B cell (primary cell): ENCODE measurements around the gene IGFALS. TPM values are rescaled to one million over a fixed set of nuclear protein-coding genes. Genes with fewer than 3 reads are reported as not detected.

Source experiments
- ATAC-seq: fragments of 200-7000 bp; cut with Tn5 transposase; one replicate; pipeline ENCODE4 v1.10.0; 2021; ENCODE audit warnings: low read depth, mild to moderate bottlenecking, moderate number of reproducible peaks, moderate library complexity
- CTCF ChIA-PET: fragments of 350-600 bp; sonication (Branson Sonifier 250); formaldehyde crosslinking; loops from one replicate; lab custom pipeline; 2021; ENCODE audit warnings: antibody characterized with exemption, inconsistent platforms; lab: Charles Lee
- POLR2A ChIA-PET: fragments of 350-600 bp; sonication (Branson Sonifier 250); formaldehyde crosslinking; loops from one replicate; lab custom pipeline; 2021; ENCODE audit warnings: antibody characterized with exemption; lab: Charles Lee
- DNase-seq: peaks from one replicate; pipeline ENCODE4 v3.0.0; 2013
- H2AFZ ChIP-seq: 2 replicates; pipeline ENCODE4 v1.6.1; 2012; ENCODE audit warnings: mild to moderate bottlenecking, low read depth, low read length; ENCODE audit not compliant: insufficient read depth, poor library complexity, severe bottlenecking
- H3K27ac ChIP-seq, 2 donors: 1 replicate in 1 of 2; 2 replicates in 1 of 2; pipeline ENCODE4 v1.5.1; 2012 to 2013; ENCODE audit warnings: low read length in 2 of 2, mild to moderate bottlenecking in 2 of 2, moderate library complexity in 1 of 2
- H3K27me3 ChIP-seq, 4 experiments: fragments of 200-600 bp in 1 of 4; sonication (generic) in 1 of 4; replicated peaks in 1 of 4; 1 replicate in 2 of 4; 2 replicates in 2 of 4; pipeline versions ENCODE4 v1.6.1 to v1.7.0; 2013 to 2016; ENCODE audit warnings: low read length in 3 of 4, mild to moderate bottlenecking in 2 of 4, mixed read lengths in 1 of 4, moderate library complexity in 1 of 4; ENCODE audit not compliant: insufficient read depth in 4 of 4, control insufficient read depth in 3 of 4; ENCODE audit errors: control extremely low read depth in 1 of 4
- H3K36me3 ChIP-seq, 2 experiments: replicated peaks in 1 of 2; 1 replicate in 1 of 2; 2 replicates in 1 of 2; pipeline versions ENCODE4 v1.6.1 to v1.7.1; 2013; ENCODE audit warnings: low read length in 1 of 2; ENCODE audit not compliant: insufficient read depth in 2 of 2, control insufficient read depth in 1 of 2; ENCODE audit errors: control extremely low read depth in 1 of 2, extremely low read depth in 1 of 2
- H3K4me1 ChIP-seq, 2 donors: fragments of 200-600 bp in 1 of 2; sonication (generic) in 1 of 2; 1 replicate in 1 of 2; 2 replicates in 1 of 2; pipeline versions ENCODE4 v1.5.1 to v1.6.1; 2013 to 2017; ENCODE audit warnings: low read length in 2 of 2; ENCODE audit not compliant: control insufficient read depth in 2 of 2, insufficient read depth in 2 of 2
- H3K4me2 ChIP-seq: replicated peaks from 2 replicates; pipeline ENCODE3; 2012; ENCODE audit warnings: mild to moderate bottlenecking, low read depth, low read length; ENCODE audit not compliant: poor library complexity, severe bottlenecking
- H3K4me3 ChIP-seq, 5 experiments: fragments of 200-600 bp in 1 of 5; sonication (generic) in 1 of 5; 1 replicate in 3 of 5; 2 replicates in 2 of 5; pipeline versions ENCODE4 v1.5.1 to v1.7.0; 2011 to 2016; ENCODE audit warnings: low read length in 4 of 5, mild to moderate bottlenecking in 4 of 5, low read depth in 2 of 5, control low read depth in 1 of 5, moderate library complexity in 1 of 5; ENCODE audit not compliant: insufficient read depth in 1 of 5; ENCODE audit errors: control extremely low read depth in 1 of 5, extremely low read depth in 1 of 5
- H3K79me2 ChIP-seq: fragments of 200-600 bp; sonication (generic); one replicate; pipeline ENCODE4 v1.6.0; 2016; ENCODE audit warnings: low read length; ENCODE audit not compliant: control insufficient read depth, insufficient read depth
- H3K9ac ChIP-seq: fragments of 200-600 bp; sonication (generic); 2 replicates; pipeline ENCODE4 v1.6.1; 2017; ENCODE audit warnings: mild to moderate bottlenecking, low read length, moderate library complexity
- H3K9me3 ChIP-seq, 3 donors: one replicate each; pipeline versions ENCODE4 v1.6.1 to v1.7.1; 2013; ENCODE audit warnings: low read length in 2 of 3; ENCODE audit not compliant: control insufficient read depth in 2 of 3, insufficient read depth in 1 of 3; ENCODE audit errors: control extremely low read depth in 1 of 3
- H4K20me1 ChIP-seq: 2 replicates; pipeline ENCODE4 v1.6.0; 2012; ENCODE audit warnings: mild to moderate bottlenecking, low read length; ENCODE audit not compliant: insufficient read depth, control insufficient read depth, poor library complexity, severe bottlenecking
- H3K27ac Mint-ChIP-seq: one replicate; pipeline ENCODE4 v1.8.0; 2021; ENCODE audit warnings: mixed read lengths
- H3K27me3 Mint-ChIP-seq: one replicate; pipeline ENCODE4 v1.8.0; 2021; ENCODE audit warnings: mixed read lengths
- H3K4me1 Mint-ChIP-seq: one replicate; pipeline ENCODE4 v1.8.0; 2021; ENCODE audit warnings: mixed read lengths
- H3K4me3 Mint-ChIP-seq: one replicate; pipeline ENCODE4 v1.8.0; 2021; ENCODE audit warnings: mixed read lengths
- H3K9me3 Mint-ChIP-seq: one replicate; pipeline ENCODE4 v1.8.0; 2022; ENCODE audit warnings: mixed read lengths; ENCODE audit not compliant: insufficient read depth
- EZH2 ChIP-seq: IDR thresholded peaks from 2 replicates; pipeline ENCODE4 v1.6.1; 2012; ENCODE audit warnings: borderline replicate concordance, low read depth, mild to moderate bottlenecking, moderate library complexity, low read length; ENCODE audit not compliant: insufficient read depth, poor library complexity, severe bottlenecking
- WGBS: methylation state at CpG from one replicate; pipeline ENCODE4 v1.1.5; 2013; ENCODE audit warnings: missing lambda C conversion rate; ENCODE audit not compliant: insufficient coverage; 5-methylcytosine and 5-hydroxymethylcytosine counted together
- intact Hi-C: fragments of 100-400 bp; cut with micrococcal nuclease; formaldehyde crosslinking; loops from one replicate; pipeline ENCODE4 v1.10.0; 2022
- polyA plus RNA-seq: library from polyadenylated mRNA; depleted of rRNA; stranded (reverse); fragments of >200 nt; gene quantifications from 2 replicates; pipeline ENCODE4 v1.2.3, GENCODE V29; 2012
- total RNA-seq, 2 donors: library from RNA; stranded (reverse); fragments of 120-200 nt in 1 of 2; gene quantifications; 1 replicate in 1 of 2; 2 replicates in 1 of 2; pipeline versions ENCODE4 v1.2.3 to v1.2.4, GENCODE V29; 2013 to 2022
- TF ChIP-seq, protein P1 (sequence below): fragments of 200-600 bp; IDR thresholded peaks from one replicate; pipeline ENCODE4 v1.8.0; 2022; ENCODE audit warnings: antibody characterized with exemption, mild to moderate bottlenecking

IGFALS gene
- total and polyA plus RNA-seq, 2 donors (not counting 1 experiment from before 2014, with no cell fraction given), result 0.49 TPM; not detected in 1

GRCh38 chr16:1771188-1771863, 22.2 kb downstream of the IGFALS start, which contains the start of gene NME3:
TSS of gene NME3 (minus strand) at chr16:1771543. CDS start at chr16:1771534, 9 bp downstream.
- peaks cover 0 to 30% of the 10 kb centered on the region in 2 experiments for H3K36me3 ChIP-seq
- H3K4me1 ChIP-seq, result peaks cover 22 to 32% of the 10 kb centered on the region in 2 donors
- DNase-seq (peak; percentile 82), ATAC-seq (peak; percentile 53)
- Mint-ChIP-seq H3K27me3 (no peaks in the 10 kb centered on the region), H3K4me1 (peaks cover 24% of the 10 kb centered on the region), H3K9me3 (no peaks in the 10 kb centered on the region), H3K27ac (peak within 1 kb of the TSS; percentile 97), H3K4me3 (peak within 1 kb of the TSS; percentile 95)
- CTCF ChIA-PET, result interaction anchor here (1.0 to 3.2 kb wide), 3 partner anchors 11 to 65 kb away, joined by 4 to 15 read pairs (median 8); partner anchors contain the start of genes MAPK8IP3, NUBP2 and SPSB3
- H3K4me3 ChIP-seq, result peak within 1 kb of the TSS; percentile 53 to 87 (median 82)
- H3K9me3 ChIP-seq, result no peaks in the 10 kb centered on the region
- POLR2A ChIA-PET, result interaction anchor here (1.4 to 4.4 kb wide), 3 partner anchors 11 to 350 kb away, joined by 3 to 27 read pairs (median 14); partner anchors contain the start of genes MAPK8IP3, NUBP2 and SPSB3
- peaks cover 29% of the 10 kb centered on the region for H3K79me2 ChIP-seq
- H2AFZ ChIP-seq, result peak within 1 kb of the TSS; percentile 81
- TF ChIP-seq, protein P1, sequence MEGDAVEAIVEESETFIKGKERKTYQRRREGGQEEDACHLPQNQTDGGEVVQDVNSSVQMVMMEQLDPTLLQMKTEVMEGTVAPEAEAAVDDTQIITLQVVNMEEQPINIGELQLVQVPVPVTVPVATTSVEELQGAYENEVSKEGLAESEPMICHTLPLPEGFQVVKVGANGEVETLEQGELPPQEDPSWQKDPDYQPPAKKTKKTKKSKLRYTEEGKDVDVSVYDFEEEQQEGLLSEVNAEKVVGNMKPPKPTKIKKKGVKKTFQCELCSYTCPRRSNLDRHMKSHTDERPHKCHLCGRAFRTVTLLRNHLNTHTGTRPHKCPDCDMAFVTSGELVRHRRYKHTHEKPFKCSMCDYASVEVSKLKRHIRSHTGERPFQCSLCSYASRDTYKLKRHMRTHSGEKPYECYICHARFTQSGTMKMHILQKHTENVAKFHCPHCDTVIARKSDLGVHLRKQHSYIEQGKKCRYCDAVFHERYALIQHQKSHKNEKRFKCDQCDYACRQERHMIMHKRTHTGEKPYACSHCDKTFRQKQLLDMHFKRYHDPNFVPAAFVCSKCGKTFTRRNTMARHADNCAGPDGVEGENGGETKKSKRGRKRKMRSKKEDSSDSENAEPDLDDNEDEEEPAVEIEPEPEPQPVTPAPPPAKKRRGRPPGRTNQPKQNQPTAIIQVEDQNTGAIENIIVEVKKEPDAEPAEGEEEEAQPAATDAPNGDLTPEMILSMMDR, result no peak
- no peak for TF ChIP-seq EZH2
- H3K9ac ChIP-seq, result peak within 1 kb of the TSS; percentile 84
- peaks cover 50% of the 10 kb centered on the region for H4K20me1 ChIP-seq
- intact Hi-C loops, result loop anchor here (1.0 to 5.0 kb wide), 3 partner anchors 93 to 359 kb away; partner anchors contain the start of genes JPT2 and UNKL
- peak within 1 kb of the TSS; percentile 99 for H3K4me2 ChIP-seq
- WGBS, result under 1% methylated on average over 70 of the region's 79 CpGs
- peak within 1 kb of the TSS; percentile 38 to 90 for H3K27ac ChIP-seq
- no peaks in the 10 kb centered on the region for H3K27me3 ChIP-seq
